HL-60 (cell line): Measurements from ENCODE around the gene TSPAN2.

Experiments
- DNase-seq, 2 experiments: peaks; one replicate each; pipeline ENCODE4 v3.0.0-alpha.2; 2010 to 2020; ENCODE audit warnings: low read depth in 1 of 2, low spot score in 1 of 2
- H3K27ac ChIP-seq: fragments of 250-450 bp; sonication (Bioruptor Pico); replicated peaks from 2 replicates; pipeline ENCODE4 v1.5.1; 2020; ENCODE audit warnings: mild to moderate bottlenecking, moderate library complexity
- H3K27me3 ChIP-seq: fragments of 250-450 bp; sonication (Bioruptor Pico); 2 replicates; pipeline ENCODE4 v1.5.1; 2021; ENCODE audit warnings: mild to moderate bottlenecking, moderate library complexity; ENCODE audit not compliant: insufficient read depth, poor library complexity, severe bottlenecking
- H3K4me3 ChIP-seq: replicated peaks from 2 replicates; pipeline ENCODE4 v1.5.1; 2011; ENCODE audit warnings: mild to moderate bottlenecking, control low read depth, low read length; ENCODE audit not compliant: insufficient read depth
- GABPA ChIP-seq: IDR thresholded peaks from 2 replicates; pipeline ENCODE4 v1.6.1; 2012; ENCODE audit warnings: low read depth
- POLR2AphosphoS5 ChIP-seq: IDR thresholded peaks from 2 replicates; pipeline ENCODE4 v1.6.1; 2012; ENCODE audit warnings: low read depth
- SPI1 ChIP-seq: IDR thresholded peaks from 2 replicates; pipeline ENCODE4 v1.6.1; 2012; ENCODE audit warnings: low read depth, mild to moderate bottlenecking, borderline replicate concordance
- TF ChIP-seq, protein P1 (sequence below): IDR thresholded peaks from 2 replicates; pipeline ENCODE4 v1.6.1; 2012; ENCODE audit warnings: low read depth; ENCODE audit not compliant: insufficient replicate concordance
- TF ChIP-seq, protein P2 (sequence below): IDR thresholded peaks from one replicate; pipeline ENCODE4 v1.5.1; 2011; ENCODE audit warnings: low read length, control low read depth, inconsistent platforms; ENCODE audit not compliant: insufficient read depth

TSPAN2 gene

DNA sequence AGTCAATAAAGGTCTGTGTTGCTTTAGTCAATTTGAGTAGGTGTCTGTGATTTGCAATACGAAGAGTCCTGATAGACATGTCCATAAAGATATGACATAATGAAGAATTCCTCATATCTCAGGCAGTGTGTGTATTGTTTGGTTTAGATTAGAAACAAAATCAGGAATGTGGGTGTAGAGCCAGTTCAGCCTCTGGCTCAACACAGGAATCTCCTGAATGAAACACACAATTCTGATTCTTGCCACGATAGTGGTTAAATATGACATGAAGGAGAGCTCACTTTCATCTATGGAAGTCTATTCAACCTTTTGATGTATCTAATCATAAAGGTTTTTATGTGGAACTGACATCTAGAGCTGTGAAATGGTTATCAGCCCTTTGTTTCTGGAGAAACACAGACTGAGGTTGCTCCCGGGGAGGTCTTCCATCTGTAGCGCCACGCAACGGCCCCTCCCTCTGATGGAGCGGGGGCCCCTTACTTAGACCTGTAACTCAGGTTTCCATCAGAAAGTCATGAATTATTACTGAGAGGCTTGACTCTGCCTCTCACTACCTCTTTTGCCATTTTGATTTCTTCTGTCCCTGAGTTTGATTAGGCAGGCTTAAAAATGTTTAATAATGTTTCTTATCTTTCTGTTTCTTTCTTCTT, 19.5 kb downstream of the TSPAN2 start:
- no peak for DNase-seq
- H3K27ac ChIP-seq: no peak overlapping the region
- TF ChIP-seq GABPA (no peak), SPI1 (no peak), POLR2AphosphoS5 (no peak)
- TF ChIP-seq, protein P1, sequence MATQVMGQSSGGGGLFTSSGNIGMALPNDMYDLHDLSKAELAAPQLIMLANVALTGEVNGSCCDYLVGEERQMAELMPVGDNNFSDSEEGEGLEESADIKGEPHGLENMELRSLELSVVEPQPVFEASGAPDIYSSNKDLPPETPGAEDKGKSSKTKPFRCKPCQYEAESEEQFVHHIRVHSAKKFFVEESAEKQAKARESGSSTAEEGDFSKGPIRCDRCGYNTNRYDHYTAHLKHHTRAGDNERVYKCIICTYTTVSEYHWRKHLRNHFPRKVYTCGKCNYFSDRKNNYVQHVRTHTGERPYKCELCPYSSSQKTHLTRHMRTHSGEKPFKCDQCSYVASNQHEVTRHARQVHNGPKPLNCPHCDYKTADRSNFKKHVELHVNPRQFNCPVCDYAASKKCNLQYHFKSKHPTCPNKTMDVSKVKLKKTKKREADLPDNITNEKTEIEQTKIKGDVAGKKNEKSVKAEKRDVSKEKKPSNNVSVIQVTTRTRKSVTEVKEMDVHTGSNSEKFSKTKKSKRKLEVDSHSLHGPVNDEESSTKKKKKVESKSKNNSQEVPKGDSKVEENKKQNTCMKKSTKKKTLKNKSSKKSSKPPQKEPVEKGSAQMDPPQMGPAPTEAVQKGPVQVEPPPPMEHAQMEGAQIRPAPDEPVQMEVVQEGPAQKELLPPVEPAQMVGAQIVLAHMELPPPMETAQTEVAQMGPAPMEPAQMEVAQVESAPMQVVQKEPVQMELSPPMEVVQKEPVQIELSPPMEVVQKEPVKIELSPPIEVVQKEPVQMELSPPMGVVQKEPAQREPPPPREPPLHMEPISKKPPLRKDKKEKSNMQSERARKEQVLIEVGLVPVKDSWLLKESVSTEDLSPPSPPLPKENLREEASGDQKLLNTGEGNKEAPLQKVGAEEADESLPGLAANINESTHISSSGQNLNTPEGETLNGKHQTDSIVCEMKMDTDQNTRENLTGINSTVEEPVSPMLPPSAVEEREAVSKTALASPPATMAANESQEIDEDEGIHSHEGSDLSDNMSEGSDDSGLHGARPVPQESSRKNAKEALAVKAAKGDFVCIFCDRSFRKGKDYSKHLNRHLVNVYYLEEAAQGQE: no peak
- TF ChIP-seq, protein P2, sequence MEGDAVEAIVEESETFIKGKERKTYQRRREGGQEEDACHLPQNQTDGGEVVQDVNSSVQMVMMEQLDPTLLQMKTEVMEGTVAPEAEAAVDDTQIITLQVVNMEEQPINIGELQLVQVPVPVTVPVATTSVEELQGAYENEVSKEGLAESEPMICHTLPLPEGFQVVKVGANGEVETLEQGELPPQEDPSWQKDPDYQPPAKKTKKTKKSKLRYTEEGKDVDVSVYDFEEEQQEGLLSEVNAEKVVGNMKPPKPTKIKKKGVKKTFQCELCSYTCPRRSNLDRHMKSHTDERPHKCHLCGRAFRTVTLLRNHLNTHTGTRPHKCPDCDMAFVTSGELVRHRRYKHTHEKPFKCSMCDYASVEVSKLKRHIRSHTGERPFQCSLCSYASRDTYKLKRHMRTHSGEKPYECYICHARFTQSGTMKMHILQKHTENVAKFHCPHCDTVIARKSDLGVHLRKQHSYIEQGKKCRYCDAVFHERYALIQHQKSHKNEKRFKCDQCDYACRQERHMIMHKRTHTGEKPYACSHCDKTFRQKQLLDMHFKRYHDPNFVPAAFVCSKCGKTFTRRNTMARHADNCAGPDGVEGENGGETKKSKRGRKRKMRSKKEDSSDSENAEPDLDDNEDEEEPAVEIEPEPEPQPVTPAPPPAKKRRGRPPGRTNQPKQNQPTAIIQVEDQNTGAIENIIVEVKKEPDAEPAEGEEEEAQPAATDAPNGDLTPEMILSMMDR: no peak
- no peaks in the 10 kb centered on the region for H3K27me3 ChIP-seq
- H3K4me3 ChIP-seq: no peak overlapping the region

DNA sequence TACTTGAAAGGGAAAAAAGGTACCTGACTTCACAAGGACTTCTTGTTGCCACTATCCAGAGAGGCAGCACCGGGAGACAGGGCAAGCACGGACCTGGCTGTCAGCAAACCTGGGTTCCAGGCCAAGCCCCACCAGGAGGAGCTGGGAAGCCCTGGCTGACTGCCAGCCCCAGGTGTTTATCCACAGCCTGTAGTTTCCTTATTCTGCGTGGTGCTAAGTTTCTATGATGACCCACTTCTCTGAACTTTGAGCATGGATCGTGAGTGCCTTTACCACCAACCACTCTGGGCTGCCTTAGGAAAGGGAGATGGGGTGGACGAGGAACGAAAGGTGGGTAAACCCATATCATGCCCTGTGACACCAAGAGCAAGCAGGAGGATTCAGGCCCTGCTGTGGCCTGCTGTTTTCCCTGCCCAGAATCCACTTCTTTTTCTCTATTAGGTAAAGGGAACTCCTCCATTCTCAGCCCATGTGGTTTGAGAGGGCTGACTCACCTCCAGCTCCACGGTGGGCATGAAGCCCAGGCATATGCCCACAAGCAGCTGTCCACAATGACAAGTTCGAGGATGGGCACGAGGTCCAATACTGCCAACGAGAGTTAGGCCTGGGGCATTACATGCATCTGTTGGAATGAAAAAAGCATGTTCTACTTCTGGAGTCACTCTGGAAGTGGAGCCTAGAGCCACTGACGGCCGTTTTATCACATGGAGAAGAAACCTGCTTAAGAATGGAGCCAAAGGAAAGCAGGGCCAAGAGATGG, 20.3 kb downstream of the TSPAN2 start:
- Histone ChIP-seq H3K27me3 (no peaks in the 10 kb centered on the region), H3K27ac (no peak overlapping the region), H3K4me3 (no peak overlapping the region)
- no peak for DNase-seq
- TF ChIP-seq SPI1 (no peak), GABPA (no peak), POLR2AphosphoS5 (no peak)
- TF ChIP-seq, protein P2: no peak
- TF ChIP-seq, protein P1: no peak

DNA sequence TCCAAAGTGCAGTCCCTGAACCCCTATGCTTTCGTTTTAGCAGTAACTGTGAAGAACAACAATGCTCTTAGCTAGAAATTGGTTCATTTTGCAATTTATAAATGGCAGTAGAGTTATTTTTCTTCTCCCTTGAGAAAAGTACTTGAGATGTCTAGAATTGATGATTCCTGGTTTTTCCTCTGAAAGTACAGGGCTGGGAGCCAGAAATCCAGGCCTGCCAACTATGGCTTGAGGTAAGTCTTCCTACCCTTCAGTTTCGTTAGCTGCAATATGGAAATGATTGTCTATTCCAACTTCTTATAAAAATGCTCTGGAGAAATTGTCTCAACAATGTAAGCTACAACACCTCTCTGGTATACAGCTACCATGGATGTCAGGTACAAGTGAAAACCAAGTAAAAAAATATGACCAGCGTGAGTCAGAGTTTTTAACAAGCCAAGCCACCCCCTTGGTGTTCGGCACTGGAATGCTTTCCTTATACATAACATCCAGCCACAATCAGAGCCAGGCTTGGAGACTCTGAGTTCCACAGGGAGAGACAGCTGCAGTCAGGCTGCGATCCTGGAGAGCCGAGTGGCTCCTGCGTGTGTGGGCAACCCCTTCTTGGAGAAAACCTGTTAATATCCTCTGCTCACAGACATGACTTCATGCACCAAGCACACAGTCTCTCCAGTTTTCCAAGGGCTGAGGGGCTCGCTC, 22.0 kb downstream of the TSPAN2 start:
- H3K4me3 ChIP-seq: no peak overlapping the region
- H3K27me3 ChIP-seq: no peaks in the 10 kb centered on the region
- TF ChIP-seq GABPA (no peak), POLR2AphosphoS5 (no peak), SPI1 (no peak)
- TF ChIP-seq, protein P1: no peak
- TF ChIP-seq, protein P2: no peak
- no peak overlapping the region for H3K27ac ChIP-seq
- DNase-seq: no peak
